HCT116 (cell line): ENCODE data around the gene ALCAM. TPM values are rescaled to one million over a fixed set of nuclear protein-coding genes. Genes with fewer than 3 reads are reported as not detected.

ENCODE experiments used
- ATAC-seq: fragments of 200-7000 bp; cut with Tn5 transposase; 2 replicates; pipeline ENCODE4 v1.9.1; 2020; ENCODE audit warnings: mild to moderate bottlenecking, moderate library complexity
- BruUV-seq: library from RNA; stranded (reverse); fragments of 400-500 nt; replicated peaks from 2 replicates; lab custom pipeline; 2021; lab: Mats Ljungman, UMichigan
- CTCF ChIA-PET: fragments of 300-600 bp; sonication (Branson Sonifier 250); formaldehyde crosslinking; loops from one replicate; lab custom pipeline; 2021; ENCODE audit warnings: antibody characterized with exemption; lab: Charles Lee
- POLR2A ChIA-PET: fragments of 300-600, 350-600 bp; sonication (Branson Sonifier 250); formaldehyde crosslinking; loops from one replicate; lab custom pipeline; 2021; ENCODE audit warnings: antibody characterized with exemption; lab: Charles Lee
- RAD21 ChIA-PET, 2 experiments: fragments of 300-600 bp; sonication (Branson Sonifier 250); formaldehyde crosslinking; loops; one replicate each; lab custom pipeline; 2023; ENCODE audit warnings: low total read pairs in 2 of 2; ENCODE audit not compliant: uncharacterized antibody in 2 of 2, unreplicated experiment in 2 of 2, low non-redundant PET in 1 of 2; lab: Charles Lee
- DNase-seq: peaks from one replicate; pipeline ENCODE4 v3.0.0-alpha.2; 2010; ENCODE audit warnings: low read depth, low spot score
- H2AFZ ChIP-seq: fragments of 200-600 bp; shearing (Covaris generic), sonication (generic); 2 replicates; pipeline ENCODE4 v1.6.1; 2017; ENCODE audit warnings: low read depth, mixed run types, mixed read lengths, antibody characterized with exemption, low read length; ENCODE audit not compliant: poor library complexity, severe bottlenecking
- H3K27ac ChIP-seq: 2 replicates; pipeline ENCODE4 v1.5.1; 2012; ENCODE audit warnings: low read depth, low read length
- H3K27me3 ChIP-seq: fragments of 200-600 bp; sonication (generic); 2 replicates; pipeline ENCODE4 v1.6.1; 2016; ENCODE audit warnings: mixed run types, low read length, mixed read lengths; ENCODE audit not compliant: insufficient read depth
- H3K36me3 ChIP-seq, 2 experiments: fragments of 200-500 bp in 1 of 2; fragments of 200-600 bp in 1 of 2; sonication (Bioruptor generic) in 1 of 2; sonication (generic) in 1 of 2; 2 replicates each; pipeline versions ENCODE4 v1.5.1 to v1.6.1; 2014 to 2016; ENCODE audit warnings: low read length in 2 of 2, inconsistent platforms in 1 of 2, mixed read lengths in 1 of 2, mixed run types in 1 of 2; ENCODE audit not compliant: insufficient read depth in 2 of 2, control insufficient read depth in 1 of 2
- H3K4me1 ChIP-seq, 2 experiments: fragments of 200-600 bp in 1 of 2; sonication (generic) in 1 of 2; 2 replicates each; pipeline versions ENCODE4 v1.5.1 to v1.6.1; 2012 to 2017; ENCODE audit warnings: low read length in 2 of 2, inconsistent platforms in 1 of 2, mild to moderate bottlenecking in 1 of 2, mixed read lengths in 1 of 2, mixed run types in 1 of 2, moderate library complexity in 1 of 2; ENCODE audit not compliant: insufficient read depth in 2 of 2, control insufficient read depth in 1 of 2
- H3K4me2 ChIP-seq: fragments of 200-600 bp; sonication (generic); 2 replicates; pipeline ENCODE4 v1.6.1; 2017; ENCODE audit warnings: mixed run types, low read length, mixed read lengths
- H3K4me3 ChIP-seq, 2 experiments: fragments of 200-600 bp in 1 of 2; sonication (generic) in 1 of 2; replicated peaks in 1 of 2; 2 replicates each; pipeline ENCODE4 v1.5.1; 2011 to 2016; ENCODE audit warnings: low read length in 2 of 2, control low read depth in 1 of 2, low read depth in 1 of 2, mild to moderate bottlenecking in 1 of 2, mixed read lengths in 1 of 2, mixed run types in 1 of 2
- H3K79me2 ChIP-seq: fragments of 200-600 bp; sonication (generic); 2 replicates; pipeline ENCODE4 v1.6.1; 2017; ENCODE audit warnings: mild to moderate bottlenecking, mixed run types, low read length, moderate library complexity, mixed read lengths; ENCODE audit not compliant: insufficient read depth
- H3K9ac ChIP-seq: fragments of 200-600 bp; sonication (generic); 2 replicates; pipeline ENCODE4 v1.6.1; 2016; ENCODE audit warnings: low read length, mixed read lengths
- H3K9me2 ChIP-seq: fragments of 200-600 bp; sonication (generic), shearing (Covaris generic); 2 replicates; pipeline ENCODE4 v1.6.1; 2017; ENCODE audit warnings: mixed run types, mild to moderate bottlenecking, moderate library complexity; ENCODE audit not compliant: insufficient read depth
- H3K9me3 ChIP-seq, 2 experiments: fragments of 200-500 bp in 1 of 2; fragments of 200-600 bp in 1 of 2; sonication (Bioruptor generic) in 1 of 2; sonication (generic) in 1 of 2; 2 replicates each; pipeline ENCODE4 v1.6.1; 2014 to 2017; ENCODE audit warnings: low read length in 2 of 2, mixed read lengths in 2 of 2, inconsistent platforms in 1 of 2, low read depth in 1 of 2, mild to moderate bottlenecking in 1 of 2, mixed run types in 1 of 2, moderate library complexity in 1 of 2; ENCODE audit not compliant: control insufficient read depth in 1 of 2, insufficient read depth in 1 of 2
- H4K20me1 ChIP-seq: fragments of 200-600 bp; sonication (generic), shearing (Covaris generic); 2 replicates; pipeline ENCODE4 v1.6.1; 2017; ENCODE audit warnings: mixed run types, mild to moderate bottlenecking, moderate library complexity; ENCODE audit not compliant: insufficient read depth
- ATF3 ChIP-seq: IDR thresholded peaks from 2 replicates; pipeline ENCODE4 v1.6.1; 2012
- CBX3 ChIP-seq: IDR thresholded peaks from 2 replicates; pipeline ENCODE4 v1.6.1; 2012; ENCODE audit warnings: low read depth
- CEBPB ChIP-seq: IDR thresholded peaks from 2 replicates; pipeline ENCODE4 v1.6.1; 2012; ENCODE audit warnings: low read depth
- CTCF ChIP-seq, 3 experiments: fragments of 200-600 bp in 1 of 3; sonication (generic) in 1 of 3; IDR thresholded peaks in 2 of 3; conservative IDR thresholded peaks in 1 of 3; 2 replicates each; pipeline ENCODE4 v1.5.1; 2012 to 2017; ENCODE audit warnings: low read depth in 2 of 3, low read length in 2 of 3, antibody characterized with exemption in 1 of 3, borderline replicate concordance in 1 of 3, control low read depth in 1 of 3, mild to moderate bottlenecking in 1 of 3, mixed read lengths in 1 of 3, mixed run types in 1 of 3, moderate library complexity in 1 of 3; ENCODE audit not compliant: insufficient read depth in 1 of 3
- ELF1 ChIP-seq: IDR thresholded peaks from 2 replicates; pipeline ENCODE4 v1.6.1; 2012; ENCODE audit warnings: low read depth, borderline replicate concordance
- EZH2 ChIP-seq: fragments of 200-600 bp; sonication (generic); IDR thresholded peaks from 2 replicates; pipeline ENCODE4 v1.6.1; 2017; ENCODE audit warnings: antibody characterized with exemption, mixed run types
- EZH2phosphoT487 ChIP-seq: fragments of 200-600 bp; IDR thresholded peaks from 2 replicates; pipeline ENCODE4 v1.6.1; 2018; ENCODE audit warnings: antibody characterized with exemption, borderline replicate concordance
- JUND ChIP-seq: IDR thresholded peaks from 2 replicates; pipeline ENCODE4 v1.6.1; 2012
- MAX ChIP-seq: IDR thresholded peaks from 2 replicates; pipeline ENCODE4 v1.6.1; 2012
- POLR2A ChIP-seq: IDR thresholded peaks from 2 replicates; pipeline ENCODE4 v1.7.0; 2011; ENCODE audit warnings: borderline replicate concordance; ENCODE audit not compliant: insufficient read depth, insufficient read length; ENCODE audit errors: extremely low read depth
- POLR2AphosphoS5 ChIP-seq: IDR thresholded peaks from 2 replicates; pipeline ENCODE4 v1.6.1; 2011; ENCODE audit warnings: mild to moderate bottlenecking, low read depth, low read length, moderate library complexity
- RAD21 ChIP-seq: IDR thresholded peaks from 2 replicates; pipeline ENCODE4 v1.6.1; 2012; ENCODE audit warnings: low read depth, mild to moderate bottlenecking
- REST ChIP-seq: IDR thresholded peaks from 2 replicates; pipeline ENCODE4 v1.6.1; 2012; ENCODE audit warnings: low read depth
- SIN3A ChIP-seq: IDR thresholded peaks from 2 replicates; pipeline ENCODE4 v1.6.1; 2012; ENCODE audit warnings: low read depth
- SP1 ChIP-seq: IDR thresholded peaks from 2 replicates; pipeline ENCODE4 v1.6.1; 2012; ENCODE audit warnings: low read depth
- SRF ChIP-seq: IDR thresholded peaks from 2 replicates; pipeline ENCODE4 v1.6.1; 2012; ENCODE audit warnings: low read depth
- TCF7L2 ChIP-seq: IDR thresholded peaks from 2 replicates; pipeline ENCODE4 v1.7.0; 2011; ENCODE audit warnings: borderline replicate concordance, inconsistent platforms; ENCODE audit not compliant: insufficient read depth, insufficient read length; ENCODE audit errors: extremely low read depth
- YY1 ChIP-seq: IDR thresholded peaks from 2 replicates; pipeline ENCODE4 v1.6.1; 2011; ENCODE audit warnings: low read length, low read depth, moderate library complexity, mild to moderate bottlenecking; ENCODE audit not compliant: insufficient replicate concordance; ENCODE audit errors: extremely low read depth
- ZBTB33 ChIP-seq: IDR thresholded peaks from 2 replicates; pipeline ENCODE4 v1.6.1; 2011; ENCODE audit warnings: mild to moderate bottlenecking, low read length, moderate library complexity; ENCODE audit not compliant: insufficient replicate concordance; ENCODE audit errors: extremely low read depth
- ZNF274 ChIP-seq: fragments of 200-500 bp; sonication (Bioruptor generic); IDR thresholded peaks from 2 replicates; pipeline ENCODE4 v1.6.1; 2014; ENCODE audit warnings: mild to moderate bottlenecking, low read depth, low read length, inconsistent platforms
- intact Hi-C: fragments of 100-400 bp; cut with micrococcal nuclease; formaldehyde crosslinking; loops from 2 replicates; pipeline ENCODE4 v1.10.0; 2022
- total RNA-seq: library from RNA; stranded (reverse); gene quantifications from one replicate; pipeline ENCODE4 v1.2.1, GENCODE V29; 2021; ENCODE audit not compliant: unreplicated experiment

The ALCAM gene
- total RNA-seq, 1 experiment from 2014 or later = 56.7 TPM

GRCh38 chr3:105561876-105562275 is 195.2 kb downstream of the ALCAM start:
- CTCF ChIA-PET = no interaction called here

More at GRCh38 chr3:105561876-105562275, 195.2 kb downstream of the ALCAM start:
- Histone ChIP-seq H3K4me1 (no peaks in the 10 kb centered on the region), H3K36me3 (no peaks in the 10 kb centered on the region), H3K4me2 (no peak overlapping the region), H3K27me3 (no peaks in the 10 kb centered on the region), H3K9me2 (no peaks in the 10 kb centered on the region), H3K9ac (no peak overlapping the region), H2AFZ (no peak overlapping the region), H4K20me1 (no peaks in the 10 kb centered on the region), H3K79me2 (no peaks in the 10 kb centered on the region), H3K4me3 (no peak overlapping the region), H3K9me3 (no peaks in the 10 kb centered on the region), H3K27ac (no peak overlapping the region)
- no TSS peak for BruUV-seq
- TF ChIP-seq CTCF (IDR thresholded peaks at IDR 0.05 in 2 of 3, conservative IDR thresholded peaks at IDR 0.05 in 1 of 3; ENCODE audit: borderline replicate concordance in 1 of 3, insufficient read depth in 1 of 3, low read depth in 2 of 3, low read length in 2 of 3) (no peak), RAD21 (no peak), POLR2A (no peak), JUND (no peak), CEBPB (no peak), YY1 (no peak), ATF3 (no peak), ZBTB33 (no peak), EZH2phosphoT487 (no peak), ELF1 (no peak), SIN3A (no peak), EZH2 (no peak), TCF7L2 (no peak), SRF (no peak), CBX3 (no peak), MAX (no peak), SP1 (no peak), POLR2AphosphoS5 (no peak), ZNF274 (no peak), REST (no peak)
- DNase-seq (no peak), ATAC-seq (no peak)
- ChIA-PET RAD21 (no interaction called here), POLR2A (no interaction called here)
- intact Hi-C loops = no loop called here
